ENCODE data around the gene GJC1.

GRCh38 chr17:44749980-44750318 lies 80.1 kb downstream of the GJC1 start:
- TF ChIP-seq CTCF (IDR thresholded peaks at IDR 0.05): no peak
- no peak for TF ChIP-seq POLR2AphosphoS5 (IDR thresholded peaks at IDR 0.05)

Measured in breast epithelium (tissue), 3 donors.